OCI-LY3 (cell line): ENCODE data around the gene MTIF2.

Experiments
- EZH2phosphoT487 ChIP-seq: fragments of 200-600 bp; shearing (Covaris generic); IDR thresholded peaks from 2 replicates; pipeline ENCODE4 v1.6.1; 2018; ENCODE audit warnings: antibody characterized with exemption, mixed run types, low read depth
- TF ChIP-seq, protein P1 (sequence below): fragments of 200-600, 300-600 bp; sonication (generic); IDR thresholded peaks from 2 replicates; pipeline ENCODE4 v1.5.1; 2014; ENCODE audit warnings: antibody characterized with exemption, low read length, low read depth

DNA sequence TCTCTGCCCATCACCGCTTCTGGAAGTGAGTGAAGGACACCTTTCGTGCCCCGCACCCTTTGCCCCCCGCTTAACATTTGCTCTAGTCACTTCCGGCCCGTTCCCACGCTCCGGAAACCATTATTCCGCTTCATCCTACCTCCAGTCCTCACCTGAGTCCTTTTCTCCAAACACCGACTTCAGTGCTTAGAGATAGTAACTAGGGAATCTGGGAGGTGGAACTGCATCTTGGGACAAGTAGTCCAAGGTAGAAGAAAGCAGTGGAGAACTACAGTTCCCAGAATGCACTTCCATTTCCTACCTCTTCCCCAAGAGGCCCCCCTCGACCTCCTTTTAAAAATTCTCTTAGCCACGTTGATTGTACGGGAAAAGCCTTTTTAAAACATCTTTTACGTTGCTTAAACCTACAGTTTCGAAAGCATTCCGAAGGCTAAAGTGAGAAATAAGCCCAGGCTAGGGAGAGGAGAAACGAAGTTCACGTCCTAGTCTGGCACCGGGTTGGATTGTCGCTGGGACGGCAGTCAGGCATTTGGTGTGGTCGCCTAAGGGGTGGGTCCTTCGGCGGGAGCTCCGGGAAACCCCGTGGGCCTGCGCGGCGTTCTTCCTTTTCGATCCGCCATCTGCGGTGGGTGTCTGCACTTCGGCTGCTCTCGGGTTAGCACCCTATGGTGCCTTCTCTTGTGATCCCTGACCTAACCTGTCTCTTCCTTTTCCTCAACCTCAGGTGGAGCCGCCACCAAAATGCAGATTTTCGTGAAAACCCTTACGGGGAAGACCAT, 36.8 kb downstream of the MTIF2 start, which contains the start of the genes CLHC1 and RPS27A:
- TF ChIP-seq, protein P1, sequence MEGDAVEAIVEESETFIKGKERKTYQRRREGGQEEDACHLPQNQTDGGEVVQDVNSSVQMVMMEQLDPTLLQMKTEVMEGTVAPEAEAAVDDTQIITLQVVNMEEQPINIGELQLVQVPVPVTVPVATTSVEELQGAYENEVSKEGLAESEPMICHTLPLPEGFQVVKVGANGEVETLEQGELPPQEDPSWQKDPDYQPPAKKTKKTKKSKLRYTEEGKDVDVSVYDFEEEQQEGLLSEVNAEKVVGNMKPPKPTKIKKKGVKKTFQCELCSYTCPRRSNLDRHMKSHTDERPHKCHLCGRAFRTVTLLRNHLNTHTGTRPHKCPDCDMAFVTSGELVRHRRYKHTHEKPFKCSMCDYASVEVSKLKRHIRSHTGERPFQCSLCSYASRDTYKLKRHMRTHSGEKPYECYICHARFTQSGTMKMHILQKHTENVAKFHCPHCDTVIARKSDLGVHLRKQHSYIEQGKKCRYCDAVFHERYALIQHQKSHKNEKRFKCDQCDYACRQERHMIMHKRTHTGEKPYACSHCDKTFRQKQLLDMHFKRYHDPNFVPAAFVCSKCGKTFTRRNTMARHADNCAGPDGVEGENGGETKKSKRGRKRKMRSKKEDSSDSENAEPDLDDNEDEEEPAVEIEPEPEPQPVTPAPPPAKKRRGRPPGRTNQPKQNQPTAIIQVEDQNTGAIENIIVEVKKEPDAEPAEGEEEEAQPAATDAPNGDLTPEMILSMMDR, result no peak
- TF ChIP-seq EZH2phosphoT487, result no peak
